HG03432 (cell line): Measurements from ENCODE around the gene TOX3.

Source experiments
- ATAC-seq: cut with Tn5 transposase; IDR thresholded peaks from one replicate; pipeline ENCODE4 v1.9.1; 2021; ENCODE audit warnings: mild to moderate bottlenecking, moderate library complexity; ENCODE audit not compliant: unreplicated experiment

TOX3 gene

DNA sequence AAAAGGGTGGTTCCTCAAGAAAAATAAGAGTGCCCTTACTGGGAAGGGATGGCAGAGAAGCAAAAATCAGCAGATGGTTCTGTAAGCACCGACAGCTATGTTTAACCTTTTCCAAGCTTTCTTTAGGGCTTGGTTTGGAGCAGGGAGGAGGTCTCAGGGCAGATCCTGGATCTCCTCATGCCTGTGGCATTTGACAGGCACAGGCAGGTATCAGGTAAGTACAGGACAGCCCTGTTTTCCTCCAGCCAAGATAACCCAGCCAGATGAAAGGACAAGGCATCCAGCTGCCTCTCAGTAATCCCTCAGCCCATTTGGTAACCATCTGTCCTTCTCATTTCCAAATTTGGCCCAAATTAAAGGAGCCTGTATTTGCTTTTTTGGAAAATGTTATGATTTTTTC lies 141.5 kb downstream of the TOX3 start:
- ATAC-seq: no peak

DNA sequence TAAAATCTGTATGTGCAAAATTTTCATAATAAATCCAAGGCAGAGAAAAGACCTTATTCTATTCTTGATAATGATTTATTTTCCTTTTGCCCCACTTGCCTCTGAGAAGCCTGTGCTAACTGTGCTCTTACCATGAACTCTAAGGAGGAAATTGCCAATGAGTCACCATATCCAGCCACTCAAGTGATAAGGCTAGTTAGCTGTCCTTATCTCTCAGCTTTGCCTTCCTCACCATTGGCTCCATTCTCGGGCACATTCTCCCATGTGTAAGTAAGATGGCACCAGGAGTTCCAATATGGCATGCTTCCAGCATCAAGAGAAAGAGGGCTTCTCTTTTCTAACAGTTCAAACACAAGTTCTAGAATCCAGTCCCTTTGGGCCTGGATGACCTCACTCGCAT lies 142.4 kb downstream of the TOX3 start:
- ATAC-seq: no peak

DNA sequence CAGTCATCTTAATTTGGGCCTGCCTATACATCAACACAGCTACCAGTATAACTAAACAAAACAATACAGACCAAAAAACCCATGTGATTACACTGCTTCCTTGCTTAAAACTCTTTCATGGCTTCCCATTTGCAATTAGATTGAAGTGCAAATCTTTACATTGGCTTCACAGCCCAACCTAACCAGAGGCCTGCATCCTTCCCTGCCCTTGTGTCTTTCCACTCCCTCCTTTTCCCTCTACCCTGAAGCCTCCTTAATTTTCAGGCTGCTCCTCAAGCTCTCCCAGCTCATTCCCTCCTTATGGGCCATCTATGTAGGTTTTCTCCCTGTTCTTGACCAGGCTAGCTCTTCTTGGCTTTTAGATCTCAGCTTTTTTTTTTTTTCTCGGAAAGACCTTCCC lies 147.8 kb downstream of the TOX3 start:
- ATAC-seq: no peak

DNA sequence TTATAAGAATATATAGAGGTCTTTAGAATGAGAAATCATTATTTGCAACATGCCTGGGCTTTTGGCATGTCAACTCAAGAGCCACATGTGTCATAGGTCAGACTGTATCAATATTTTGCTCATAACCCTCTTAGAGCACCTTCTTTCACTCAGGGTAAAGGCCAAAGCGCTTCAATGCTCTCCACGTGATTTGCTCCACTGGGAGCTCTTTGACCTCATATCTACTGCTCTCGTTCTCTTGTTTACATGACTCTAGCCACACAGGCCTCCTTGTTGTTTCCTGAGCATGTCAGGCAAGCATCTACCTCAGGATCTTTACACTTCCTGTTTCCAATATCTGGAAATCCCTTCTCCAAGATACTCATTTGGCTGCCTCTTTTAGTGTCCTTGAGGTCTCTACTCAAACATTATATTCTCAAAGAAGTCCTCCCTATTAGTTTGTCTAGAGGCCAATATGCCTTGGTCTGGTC lies 148.4 kb downstream of the TOX3 start:
- ATAC-seq: no peak

DNA sequence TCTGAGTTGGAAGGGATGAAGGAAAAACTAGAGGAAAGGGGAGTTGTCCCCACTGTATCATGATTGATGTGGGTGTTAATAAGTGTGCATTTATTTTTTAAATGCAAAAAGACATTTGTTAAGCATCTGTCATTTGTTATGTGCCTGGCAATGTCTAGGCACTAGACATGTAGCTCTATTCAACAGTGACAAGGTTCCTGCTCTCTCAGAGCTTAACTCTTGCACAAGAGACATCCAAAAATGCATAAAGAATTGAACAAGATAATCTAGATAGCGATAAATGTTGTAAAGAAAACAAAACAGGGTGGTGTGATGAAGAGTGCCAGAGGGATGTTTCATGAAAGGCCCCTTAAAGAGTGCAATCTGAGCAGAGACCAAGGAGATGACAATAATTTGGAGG lies 148.9 kb downstream of the TOX3 start:
- ATAC-seq: no peak

DNA sequence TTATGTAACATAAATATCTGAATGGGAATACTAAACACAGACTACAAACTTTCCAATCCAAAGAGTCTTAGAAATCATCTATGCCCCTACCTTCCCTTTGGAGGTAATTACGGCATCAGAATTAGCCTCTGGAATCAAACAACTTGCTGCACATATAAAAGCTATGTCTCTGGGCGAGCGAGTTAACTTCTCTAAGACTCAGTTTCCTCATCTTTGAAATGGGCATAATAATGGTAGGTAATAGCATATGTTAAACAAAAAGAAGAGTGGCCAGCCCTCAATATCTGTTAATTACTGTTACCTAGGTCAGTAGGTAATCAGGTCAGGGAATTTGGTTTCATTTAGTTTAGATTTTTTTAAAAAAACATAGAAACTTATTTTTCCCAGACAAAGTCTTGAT lies 153.5 kb downstream of the TOX3 start:
- no peak for ATAC-seq

DNA sequence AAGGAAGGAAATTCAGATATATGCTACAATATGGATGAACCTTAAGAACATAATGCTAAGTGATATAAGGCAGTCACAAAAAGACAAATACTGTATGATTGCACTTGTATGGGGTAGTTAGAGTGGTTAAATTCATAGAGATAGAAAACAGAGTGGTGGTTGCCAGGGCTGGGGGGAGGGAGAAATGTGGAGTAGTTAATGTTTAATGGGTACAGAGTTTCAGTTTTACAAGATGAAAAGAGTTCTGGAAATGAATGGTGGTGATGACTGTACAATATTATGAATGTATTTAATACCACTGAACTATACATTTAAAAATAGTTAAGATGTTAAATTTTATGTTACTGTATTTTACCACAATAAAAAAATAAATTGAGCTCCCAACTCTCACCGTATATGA lies 157.9 kb downstream of the TOX3 start:
- ATAC-seq: no peak
